Cardiac muscle cell (in vitro differentiated cells and primary cell): ENCODE data around the gene FGGY. TPM values are rescaled to one million over a fixed set of nuclear protein-coding genes. Genes with fewer than 3 reads are reported as not detected.
"Not testable (repeated sequence)": the region's sequence is repeated elsewhere in the genome, so short reads cannot be mapped to it uniquely, and the experiment has no call there.

Source experiments
- DNase-seq, 2 donors: peaks; one replicate each; pipeline versions ENCODE4 v3.0.0 to v3.0.0-alpha.2; 2010 to 2017; ENCODE audit warnings: low read depth in 1 of 2, low spot score in 1 of 2
- H3K27ac ChIP-seq: fragments of 200-600 bp; sonication (generic); 2 replicates; pipeline ENCODE4 v1.5.1; 2016
- H3K27me3 ChIP-seq: fragments of 200-600 bp; sonication (generic); 2 replicates; pipeline ENCODE4 v1.6.0; 2016; ENCODE audit warnings: control low read depth
- H3K36me3 ChIP-seq: fragments of 200-600 bp; sonication (generic); 2 replicates; pipeline ENCODE4 v1.5.1; 2016; ENCODE audit warnings: control low read depth
- H3K4me1 ChIP-seq: fragments of 200-600 bp; sonication (generic); 2 replicates; pipeline ENCODE4 v1.8.1; 2017; ENCODE audit warnings: low read depth, mild to moderate bottlenecking, mixed run types
- H3K4me3 ChIP-seq: fragments of 200-600 bp; sonication (generic); 2 replicates; pipeline ENCODE4 v1.5.1; 2016; ENCODE audit warnings: mild to moderate bottlenecking
- H3K9me3 ChIP-seq: fragments of 200-600 bp; sonication (generic); 2 replicates; pipeline ENCODE4 v1.5.1; 2017; ENCODE audit warnings: low read depth, mild to moderate bottlenecking, control low read depth
- CTCF ChIP-seq: IDR thresholded peaks from 2 replicates; pipeline ENCODE4 v1.5.1; 2012; ENCODE audit warnings: low read depth, mild to moderate bottlenecking, low read length
- polyA plus RNA-seq: library from polyadenylated mRNA; unstranded; fragments of >200 nt; fragmentation: Nextera tagmentation; extraction: Ambion mirVana; gene quantifications from 2 replicates; pipeline ENCODE4 v1.2.1, GENCODE V29; 2016
- total RNA-seq: library from RNA; depleted of rRNA; stranded (reverse); fragments of >200 nt; gene quantifications from 2 replicates; pipeline ENCODE4 v1.2.3, GENCODE V29; 2016

Gene FGGY
- total and polyA plus RNA-seq, 2 experiments from 2014 or later: 9.8 to 14.5 TPM

GRCh38 chr1:59731591-59731990 is 434.7 kb downstream of the FGGY start:
- TF ChIP-seq CTCF: no peak
- DNase-seq: no peak
- no peaks in the 10 kb centered on the region for H3K27me3 ChIP-seq
- no peaks in the 10 kb centered on the region for H3K9me3 ChIP-seq
- H3K27ac ChIP-seq: peak overlapping the region; percentile 75
- H3K4me3 ChIP-seq: no peak overlapping the region
- peaks cover 34% of the 10 kb centered on the region for H3K4me1 ChIP-seq
- H3K36me3 ChIP-seq: no peaks in the 10 kb centered on the region

- Histone ChIP-seq H3K27me3 (no peaks in the 10 kb centered on the region), H3K4me1 (peaks cover 34% of the 10 kb centered on the region), H3K4me3 (no peak overlapping the region), H3K27ac (peak overlapping the region; percentile 75), H3K9me3 (no peaks in the 10 kb centered on the region), H3K36me3 (no peaks in the 10 kb centered on the region)
- no peak for TF ChIP-seq CTCF
- DNase-seq: peak in 1 of 2 donors; percentile 23
Measured at GRCh38 chr1:59732214-59732955, 435.5 kb downstream of the FGGY start.

- no peaks in the 10 kb centered on the region for H3K27me3 ChIP-seq
- H3K4me3 ChIP-seq: no peak overlapping the region
- peaks cover 34% of the 10 kb centered on the region for H3K4me1 ChIP-seq
- H3K36me3 ChIP-seq: no peaks in the 10 kb centered on the region
- peak overlapping the region; percentile 75 for H3K27ac ChIP-seq
- DNase-seq: peak in 1 of 2 donors; percentile 32
- no peak for TF ChIP-seq CTCF
- no peaks in the 10 kb centered on the region for H3K9me3 ChIP-seq
Measured at GRCh38 chr1:59733443-59734141, 436.7 kb downstream of the FGGY start.

GRCh38 chr1:59735927-59736326 is 439.0 kb downstream of the FGGY start:
- H3K27me3 ChIP-seq, H3K9me3 ChIP-seq, H3K4me3 ChIP-seq, H3K36me3 ChIP-seq, H3K27ac ChIP-seq, DNase-seq: not testable (repeated sequence)
- peaks cover 31% of the 10 kb centered on the region for H3K4me1 ChIP-seq

GRCh38 chr1:59736744-59737143 is 439.9 kb downstream of the FGGY start:
- H3K27me3 ChIP-seq: no peaks in the 10 kb centered on the region
- no peak overlapping the region for H3K27ac ChIP-seq
- DNase-seq: no peak
- no peaks in the 10 kb centered on the region for H3K36me3 ChIP-seq
- TF ChIP-seq CTCF: no peak
- H3K4me3 ChIP-seq: no peak overlapping the region
- peaks cover 23% of the 10 kb centered on the region for H3K4me1 ChIP-seq
- H3K9me3 ChIP-seq: no peaks in the 10 kb centered on the region

- TF ChIP-seq CTCF: no peak
- Histone ChIP-seq H3K4me3 (no peak overlapping the region), H3K4me1 (peaks cover 17% of the 10 kb centered on the region), H3K9me3 (no peaks in the 10 kb centered on the region), H3K27me3 (no peaks in the 10 kb centered on the region), H3K27ac (no peak overlapping the region), H3K36me3 (no peaks in the 10 kb centered on the region)
- DNase-seq: no peak
Measured at GRCh38 chr1:59737638-59738037, 440.7 kb downstream of the FGGY start.
